ENCODE measurements around the gene ADARB1. TPM values are rescaled to one million over a fixed set of nuclear protein-coding genes. Genes with fewer than 3 reads are reported as not detected.

The ADARB1 gene
- total and polyA plus RNA-seq, 2 experiments from 2014 or later = 4.8 to 14.8 TPM

DNA sequence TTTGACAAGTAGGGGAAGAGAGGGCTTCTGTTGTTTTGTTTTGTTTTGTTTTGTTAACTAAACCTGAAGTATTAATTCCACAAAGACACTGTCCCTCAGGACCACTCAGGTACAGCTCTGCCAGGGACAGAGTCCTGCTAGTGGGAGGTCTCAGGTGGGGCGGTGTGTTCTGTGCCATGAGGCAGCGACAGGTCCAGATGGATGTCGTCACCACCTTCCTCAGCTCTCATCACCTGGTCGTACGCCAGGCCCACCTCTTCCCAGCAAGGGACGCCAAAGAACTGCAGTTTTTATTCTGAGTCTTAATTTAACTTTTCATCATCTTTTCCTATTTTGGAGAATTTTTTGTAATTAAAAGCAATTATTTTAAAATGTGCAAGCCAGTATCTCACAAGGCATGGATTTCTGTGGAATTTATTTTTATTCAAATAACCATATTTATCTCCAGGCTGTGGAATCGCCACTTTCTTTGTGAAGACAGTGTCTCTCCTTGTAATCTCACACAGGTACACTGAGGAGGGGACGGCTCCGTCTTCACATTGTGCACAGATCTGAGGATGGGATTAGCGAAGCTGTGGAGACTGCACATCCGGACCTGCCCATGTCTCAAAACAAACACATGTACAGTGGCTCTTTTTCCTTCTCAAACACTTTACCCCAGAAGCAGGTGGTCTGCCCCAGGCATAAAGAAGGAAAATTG, 150.8 kb downstream of the ADARB1 start (continued):
- TF ChIP-seq JUNB (IDR thresholded peaks at IDR 0.05; ENCODE audit: unreplicated experiment) = no peak
- no peak for TF ChIP-seq EZH2 (IDR thresholded peaks at IDR 0.05; ENCODE audit: low read depth, unreplicated experiment)

DNA sequence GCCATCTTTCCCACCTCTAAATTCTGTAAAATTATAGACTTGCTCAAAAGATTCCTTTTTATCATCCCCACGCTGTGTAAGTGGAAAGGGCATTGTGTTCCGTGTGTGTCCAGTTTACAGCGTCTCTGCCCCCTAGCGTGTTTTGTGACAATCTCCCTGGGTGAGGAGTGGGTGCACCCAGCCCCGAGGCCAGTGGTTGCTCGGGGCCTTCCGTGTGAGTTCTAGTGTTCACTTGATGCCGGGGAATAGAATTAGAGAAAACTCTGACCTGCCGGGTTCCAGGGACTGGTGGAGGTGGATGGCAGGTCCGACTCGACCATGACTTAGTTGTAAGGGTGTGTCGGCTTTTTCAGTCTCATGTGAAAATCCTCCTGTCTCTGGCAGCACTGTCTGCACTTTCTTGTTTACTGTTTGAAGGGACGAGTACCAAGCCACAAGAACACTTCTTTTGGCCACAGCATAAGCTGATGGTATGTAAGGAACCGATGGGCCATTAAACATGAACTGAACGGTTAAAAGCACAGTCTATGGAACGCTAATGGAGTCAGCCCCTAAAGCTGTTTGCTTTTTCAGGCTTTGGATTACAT, 151.5 kb downstream of the ADARB1 start:
- Histone ChIP-seq H3K4me2 (no peak overlapping the region), H3K79me2 (replicated peaks; ENCODE audit: insufficient read depth) (no peaks in the 10 kb centered on the region), H3K27me3 (ENCODE audit: insufficient read depth) (no peaks in the 10 kb centered on the region), H3K9me2 (ENCODE audit: insufficient read depth) (no peaks in the 10 kb centered on the region), H3K4me3 (no peak overlapping the region), H3F3A (replicated peaks; ENCODE audit: low read depth) (no peaks in the 10 kb centered on the region), H3K36me3 (ENCODE audit: insufficient read depth) (no peaks in the 10 kb centered on the region), H2AFZ (no peak overlapping the region), H3K4me1 (ENCODE audit: insufficient read depth) (no peaks in the 10 kb centered on the region), H3K27ac (ENCODE audit: low read depth) (no peak overlapping the region), H4K20me1 (replicated peaks; ENCODE audit: insufficient read depth) (no peaks in the 10 kb centered on the region)
- Mint-ChIP-seq H3K9me3 (no peaks in the 10 kb centered on the region), H3K4me3 (no peak overlapping the region), H3K27ac (no peak overlapping the region), H3K4me1 (no peaks in the 10 kb centered on the region; the same call in 2 of the 3 replicates), H3K27me3 (ENCODE audit: insufficient read depth, low read depth, poor library complexity) (peaks cover 3% of the 10 kb centered on the region), H3K36me3 (ENCODE audit: low read depth) (no peaks in the 10 kb centered on the region)
- ATAC-seq = no peak
- no peak for DNase-seq (ENCODE audit: low spot score)
- TF ChIP-seq, protein P1, sequence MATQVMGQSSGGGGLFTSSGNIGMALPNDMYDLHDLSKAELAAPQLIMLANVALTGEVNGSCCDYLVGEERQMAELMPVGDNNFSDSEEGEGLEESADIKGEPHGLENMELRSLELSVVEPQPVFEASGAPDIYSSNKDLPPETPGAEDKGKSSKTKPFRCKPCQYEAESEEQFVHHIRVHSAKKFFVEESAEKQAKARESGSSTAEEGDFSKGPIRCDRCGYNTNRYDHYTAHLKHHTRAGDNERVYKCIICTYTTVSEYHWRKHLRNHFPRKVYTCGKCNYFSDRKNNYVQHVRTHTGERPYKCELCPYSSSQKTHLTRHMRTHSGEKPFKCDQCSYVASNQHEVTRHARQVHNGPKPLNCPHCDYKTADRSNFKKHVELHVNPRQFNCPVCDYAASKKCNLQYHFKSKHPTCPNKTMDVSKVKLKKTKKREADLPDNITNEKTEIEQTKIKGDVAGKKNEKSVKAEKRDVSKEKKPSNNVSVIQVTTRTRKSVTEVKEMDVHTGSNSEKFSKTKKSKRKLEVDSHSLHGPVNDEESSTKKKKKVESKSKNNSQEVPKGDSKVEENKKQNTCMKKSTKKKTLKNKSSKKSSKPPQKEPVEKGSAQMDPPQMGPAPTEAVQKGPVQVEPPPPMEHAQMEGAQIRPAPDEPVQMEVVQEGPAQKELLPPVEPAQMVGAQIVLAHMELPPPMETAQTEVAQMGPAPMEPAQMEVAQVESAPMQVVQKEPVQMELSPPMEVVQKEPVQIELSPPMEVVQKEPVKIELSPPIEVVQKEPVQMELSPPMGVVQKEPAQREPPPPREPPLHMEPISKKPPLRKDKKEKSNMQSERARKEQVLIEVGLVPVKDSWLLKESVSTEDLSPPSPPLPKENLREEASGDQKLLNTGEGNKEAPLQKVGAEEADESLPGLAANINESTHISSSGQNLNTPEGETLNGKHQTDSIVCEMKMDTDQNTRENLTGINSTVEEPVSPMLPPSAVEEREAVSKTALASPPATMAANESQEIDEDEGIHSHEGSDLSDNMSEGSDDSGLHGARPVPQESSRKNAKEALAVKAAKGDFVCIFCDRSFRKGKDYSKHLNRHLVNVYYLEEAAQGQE (IDR thresholded peaks at IDR 0.05; ENCODE audit: unreplicated experiment) = no peak
- TF ChIP-seq ZNF331 (CRISPR knock-in tag; IDR thresholded peaks at IDR 0.05; ENCODE audit: low read depth) (no peak), STAT1 (IDR thresholded peaks at IDR 0.05; ENCODE audit: unreplicated experiment) (no peak), POLR2AphosphoS5 (IDR thresholded peaks at IDR 0.05; ENCODE audit: low read depth) (no peak), JUNB (IDR thresholded peaks at IDR 0.05; ENCODE audit: unreplicated experiment) (no peak), NANOG (IDR thresholded peaks at IDR 0.05; ENCODE audit: borderline replicate concordance) (no peak), EZH2 (IDR thresholded peaks at IDR 0.05; ENCODE audit: low read depth, unreplicated experiment) (no peak), ZNF114 (CRISPR knock-in tag; IDR thresholded peaks at IDR 0.05) (no peak), EZH2phosphoT487 (IDR thresholded peaks at IDR 0.05; ENCODE audit: unreplicated experiment) (no peak)
- TF ChIP-seq, protein P2, sequence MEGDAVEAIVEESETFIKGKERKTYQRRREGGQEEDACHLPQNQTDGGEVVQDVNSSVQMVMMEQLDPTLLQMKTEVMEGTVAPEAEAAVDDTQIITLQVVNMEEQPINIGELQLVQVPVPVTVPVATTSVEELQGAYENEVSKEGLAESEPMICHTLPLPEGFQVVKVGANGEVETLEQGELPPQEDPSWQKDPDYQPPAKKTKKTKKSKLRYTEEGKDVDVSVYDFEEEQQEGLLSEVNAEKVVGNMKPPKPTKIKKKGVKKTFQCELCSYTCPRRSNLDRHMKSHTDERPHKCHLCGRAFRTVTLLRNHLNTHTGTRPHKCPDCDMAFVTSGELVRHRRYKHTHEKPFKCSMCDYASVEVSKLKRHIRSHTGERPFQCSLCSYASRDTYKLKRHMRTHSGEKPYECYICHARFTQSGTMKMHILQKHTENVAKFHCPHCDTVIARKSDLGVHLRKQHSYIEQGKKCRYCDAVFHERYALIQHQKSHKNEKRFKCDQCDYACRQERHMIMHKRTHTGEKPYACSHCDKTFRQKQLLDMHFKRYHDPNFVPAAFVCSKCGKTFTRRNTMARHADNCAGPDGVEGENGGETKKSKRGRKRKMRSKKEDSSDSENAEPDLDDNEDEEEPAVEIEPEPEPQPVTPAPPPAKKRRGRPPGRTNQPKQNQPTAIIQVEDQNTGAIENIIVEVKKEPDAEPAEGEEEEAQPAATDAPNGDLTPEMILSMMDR (conservative IDR thresholded peaks at IDR 0.05; ENCODE audit: low read depth in 2 of 2) = no peak
- TF ChIP-seq, protein P3, sequence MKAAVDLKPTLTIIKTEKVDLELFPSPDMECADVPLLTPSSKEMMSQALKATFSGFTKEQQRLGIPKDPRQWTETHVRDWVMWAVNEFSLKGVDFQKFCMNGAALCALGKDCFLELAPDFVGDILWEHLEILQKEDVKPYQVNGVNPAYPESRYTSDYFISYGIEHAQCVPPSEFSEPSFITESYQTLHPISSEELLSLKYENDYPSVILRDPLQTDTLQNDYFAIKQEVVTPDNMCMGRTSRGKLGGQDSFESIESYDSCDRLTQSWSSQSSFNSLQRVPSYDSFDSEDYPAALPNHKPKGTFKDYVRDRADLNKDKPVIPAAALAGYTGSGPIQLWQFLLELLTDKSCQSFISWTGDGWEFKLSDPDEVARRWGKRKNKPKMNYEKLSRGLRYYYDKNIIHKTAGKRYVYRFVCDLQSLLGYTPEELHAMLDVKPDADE (IDR thresholded peaks at IDR 0.05) = no peak
